ENCODE results near the gene HBP1. TPM values are rescaled to one million over a fixed set of nuclear protein-coding genes. Genes with fewer than 3 reads are reported as not detected.
"Not testable (repeated sequence)": the region's sequence is repeated elsewhere in the genome, so short reads cannot be mapped to it uniquely, and the experiment has no call there.

The HBP1 gene
- 24.0 and 26.8 TPM in 2 replicates for total RNA-seq (2014; rRNA removed; shearing (Covaris generic); ENCODE audit: low replicate concordance)

GRCh38 chr7:107168233-107169119 is at the start of gene HBP1:
TSS of gene HBP1 (plus strand) at chr7:107169003. CDS start at chr7:107179894, 10,891 bp downstream.
- DNase-seq: peak; percentile 95
- no peaks in the 10 kb centered on the region for H3K9me3 ChIP-seq
- H3K36me3 ChIP-seq: no peaks in the 10 kb centered on the region
- H3K4me3 ChIP-seq: peak within 1 kb of the TSS; percentile 77
- no peaks in the 10 kb centered on the region for H3K27me3 ChIP-seq

GRCh38 chr7:107119376-107120105 is 49.3 kb upstream of the HBP1 start:
- H3K4me3 ChIP-seq: no peak overlapping the region
- H3K36me3 ChIP-seq: no peaks in the 10 kb centered on the region
- no peaks in the 10 kb centered on the region for H3K9me3 ChIP-seq
- no peaks in the 10 kb centered on the region for H3K27me3 ChIP-seq
- no peak for DNase-seq

- Histone ChIP-seq H3K36me3 (no peaks in the 10 kb centered on the region), H3K9me3 (no peaks in the 10 kb centered on the region), H3K4me3 (no peak overlapping the region), H3K27me3 (no peaks in the 10 kb centered on the region)
- no peak for DNase-seq
Measured at GRCh38 chr7:107122486-107122911, 46.3 kb upstream of the HBP1 start.

GRCh38 chr7:107123392-107123791 is 45.4 kb upstream of the HBP1 start:
- Histone ChIP-seq H3K27me3 (no peaks in the 10 kb centered on the region), H3K9me3 (no peaks in the 10 kb centered on the region), H3K4me3 (no peak overlapping the region), H3K36me3 (no peaks in the 10 kb centered on the region)
- no peak for DNase-seq

GRCh38 chr7:107125475-107125874 is 43.3 kb upstream of the HBP1 start:
- no peak overlapping the region for H3K4me3 ChIP-seq
- no peaks in the 10 kb centered on the region for H3K36me3 ChIP-seq
- DNase-seq: no peak
- H3K9me3 ChIP-seq: no peaks in the 10 kb centered on the region
- H3K27me3 ChIP-seq: no peaks in the 10 kb centered on the region

GRCh38 chr7:107128217-107128616 is 40.6 kb upstream of the HBP1 start:
- Histone ChIP-seq H3K36me3 (no peaks in the 10 kb centered on the region), H3K9me3 (no peaks in the 10 kb centered on the region), H3K27me3 (no peaks in the 10 kb centered on the region), H3K4me3 (no peak overlapping the region)
- DNase-seq: no peak

- Histone ChIP-seq H3K36me3 (no peaks in the 10 kb centered on the region), H3K4me3 (no peak overlapping the region), H3K9me3 (no peaks in the 10 kb centered on the region), H3K27me3 (no peaks in the 10 kb centered on the region)
- no peak for DNase-seq
Measured at GRCh38 chr7:107128748-107129147, 40.1 kb upstream of the HBP1 start.

- Histone ChIP-seq H3K4me3 (no peak overlapping the region), H3K27me3 (no peaks in the 10 kb centered on the region), H3K36me3 (no peaks in the 10 kb centered on the region), H3K9me3 (no peaks in the 10 kb centered on the region)
- DNase-seq: no peak
Measured at GRCh38 chr7:107130487-107131220, 38.1 kb upstream of the HBP1 start.

- Histone ChIP-seq H3K36me3 (no peaks in the 10 kb centered on the region), H3K4me3 (no peak overlapping the region), H3K9me3 (no peaks in the 10 kb centered on the region), H3K27me3 (no peaks in the 10 kb centered on the region)
- no peak for DNase-seq
Measured at GRCh38 chr7:107133396-107133795, 35.4 kb upstream of the HBP1 start.

GRCh38 chr7:107138696-107139420 is 29.9 kb upstream of the HBP1 start:
- no peaks in the 10 kb centered on the region for H3K27me3 ChIP-seq
- no peak overlapping the region for H3K4me3 ChIP-seq
- no peaks in the 10 kb centered on the region for H3K9me3 ChIP-seq
- DNase-seq: no peak
- H3K36me3 ChIP-seq: no peaks in the 10 kb centered on the region

GRCh38 chr7:107143875-107144274 is 24.9 kb upstream of the HBP1 start:
- not testable (repeated sequence) for H3K4me3 ChIP-seq, H3K9me3 ChIP-seq, H3K27me3 ChIP-seq, DNase-seq, H3K36me3 ChIP-seq

GRCh38 chr7:107145067-107145838 is 23.6 kb upstream of the HBP1 start:
- H3K9me3 ChIP-seq: no peaks in the 10 kb centered on the region
- DNase-seq: no peak
- no peaks in the 10 kb centered on the region for H3K36me3 ChIP-seq
- H3K27me3 ChIP-seq: no peaks in the 10 kb centered on the region
- no peak overlapping the region for H3K4me3 ChIP-seq

- no peak for DNase-seq
Measured at GRCh38 chr7:107147464-107148393, 21.1 kb upstream of the HBP1 start.

GRCh38 chr7:107148721-107149120 is 20.1 kb upstream of the HBP1 start:
- no peak overlapping the region for H3K4me3 ChIP-seq
- no peak for DNase-seq
- no peaks in the 10 kb centered on the region for H3K27me3 ChIP-seq
- H3K9me3 ChIP-seq: no peaks in the 10 kb centered on the region
- no peaks in the 10 kb centered on the region for H3K36me3 ChIP-seq

More at GRCh38 chr7:107147464-107148393, 21.1 kb upstream of the HBP1 start:
- no peaks in the 10 kb centered on the region for H3K9me3 ChIP-seq
- H3K36me3 ChIP-seq: no peaks in the 10 kb centered on the region
- H3K4me3 ChIP-seq: no peak overlapping the region
- no peaks in the 10 kb centered on the region for H3K27me3 ChIP-seq

GRCh38 chr7:107149863-107150262 is 18.9 kb upstream of the HBP1 start:
- Histone ChIP-seq H3K4me3 (no peak overlapping the region), H3K27me3 (no peaks in the 10 kb centered on the region), H3K9me3 (no peaks in the 10 kb centered on the region), H3K36me3 (no peaks in the 10 kb centered on the region)
- DNase-seq: no peak

All from MG63 (cell line).